SH-SY5Y (cell line): Measurements from ENCODE around the gene CTDNEP1.

Experiments
- GATA2 ChIP-seq: IDR thresholded peaks from 2 replicates; pipeline ENCODE4 v1.6.1; 2011; ENCODE audit warnings: mild to moderate bottlenecking, low read depth, low read length
- GATA3 ChIP-seq: IDR thresholded peaks from 2 replicates; pipeline ENCODE4 v1.6.1; 2011; ENCODE audit warnings: low read depth, mild to moderate bottlenecking, low read length, moderate library complexity

- peak; percentile 28; the same call in 1 of the 2 replicates for TF ChIP-seq GATA2
- no peak for TF ChIP-seq GATA3
Observed at GRCh38 chr17:7213895-7214299, 37.6 kb downstream of the CTDNEP1 start.
